VCaP (cell line): ENCODE measurements around the gene CDH24.

Experiments used
- H3K27ac ChIP-seq: fragments of 450-650 bp; 2 replicates; pipeline ENCODE4 v1.5.1; 2017
- TF ChIP-seq, protein P1 (sequence below): fragments of 450-650 bp; conservative IDR thresholded peaks from 2 replicates; pipeline ENCODE4 v1.5.1; 2017; ENCODE audit warnings: mild to moderate bottlenecking, moderate library complexity

CDH24 gene

DNA sequence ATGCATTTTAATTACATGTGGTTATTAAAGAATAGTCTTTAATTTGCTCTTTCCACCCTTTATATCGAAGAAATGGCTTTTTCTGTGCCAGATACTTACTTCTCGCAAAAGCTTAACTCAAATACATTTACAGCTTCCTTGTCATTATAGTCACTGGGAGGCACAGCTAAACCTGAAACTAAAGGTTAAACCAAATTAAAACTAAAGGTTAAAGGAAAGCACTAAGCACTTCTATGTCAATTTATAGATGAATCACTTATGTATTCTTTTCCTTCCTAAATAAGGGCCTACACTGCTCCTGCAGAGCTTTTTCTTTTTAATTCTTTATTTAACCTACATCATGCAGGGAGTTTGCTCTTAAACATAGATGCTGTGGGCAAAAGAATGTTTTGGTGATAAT is 56.5 kb downstream of the CDH24 start:
- TF ChIP-seq, protein P1, sequence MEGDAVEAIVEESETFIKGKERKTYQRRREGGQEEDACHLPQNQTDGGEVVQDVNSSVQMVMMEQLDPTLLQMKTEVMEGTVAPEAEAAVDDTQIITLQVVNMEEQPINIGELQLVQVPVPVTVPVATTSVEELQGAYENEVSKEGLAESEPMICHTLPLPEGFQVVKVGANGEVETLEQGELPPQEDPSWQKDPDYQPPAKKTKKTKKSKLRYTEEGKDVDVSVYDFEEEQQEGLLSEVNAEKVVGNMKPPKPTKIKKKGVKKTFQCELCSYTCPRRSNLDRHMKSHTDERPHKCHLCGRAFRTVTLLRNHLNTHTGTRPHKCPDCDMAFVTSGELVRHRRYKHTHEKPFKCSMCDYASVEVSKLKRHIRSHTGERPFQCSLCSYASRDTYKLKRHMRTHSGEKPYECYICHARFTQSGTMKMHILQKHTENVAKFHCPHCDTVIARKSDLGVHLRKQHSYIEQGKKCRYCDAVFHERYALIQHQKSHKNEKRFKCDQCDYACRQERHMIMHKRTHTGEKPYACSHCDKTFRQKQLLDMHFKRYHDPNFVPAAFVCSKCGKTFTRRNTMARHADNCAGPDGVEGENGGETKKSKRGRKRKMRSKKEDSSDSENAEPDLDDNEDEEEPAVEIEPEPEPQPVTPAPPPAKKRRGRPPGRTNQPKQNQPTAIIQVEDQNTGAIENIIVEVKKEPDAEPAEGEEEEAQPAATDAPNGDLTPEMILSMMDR = no peak
- peak overlapping the region; percentile 41 for H3K27ac ChIP-seq

GRCh38 chr14:22998329-22999012 is 58.8 kb downstream of the CDH24 start:
- H3K27ac ChIP-seq = no peak overlapping the region
- TF ChIP-seq, protein P1 = no peak

GRCh38 chr14:22997676-22998323 is 59.5 kb downstream of the CDH24 start:
- H3K27ac ChIP-seq = no peak overlapping the region
- TF ChIP-seq, protein P1 = no peak
